GM19099 (cell line): ENCODE results near the gene KRTAP5-3.

Experiments used
- POLR2A ChIP-seq: IDR thresholded peaks from 3 replicates; pipeline ENCODE4 v1.6.1; 2011; ENCODE audit warnings: low read depth; ENCODE audit not compliant: insufficient read length; ENCODE audit errors: extremely low read depth

KRTAP5-3 gene

GRCh38 chr11:1648653-1649420 lies 40.6 kb upstream of the KRTAP5-3 start:
- TF ChIP-seq POLR2A, result no peak

- no peak for TF ChIP-seq POLR2A
These were observed 39.8 kb upstream of the KRTAP5-3 start for GRCh38 chr11:1647901-1648652.

GRCh38 chr11:1645357-1645821 lies 37.1 kb upstream of the KRTAP5-3 start:
- TF ChIP-seq POLR2A, result no peak

GRCh38 chr11:1644601-1645356 lies 36.5 kb upstream of the KRTAP5-3 start:
- no peak for TF ChIP-seq POLR2A

- TF ChIP-seq POLR2A, result no peak
These were observed 35.0 kb upstream of the KRTAP5-3 start for GRCh38 chr11:1643146-1643690.

GRCh38 chr11:1642288-1643145 lies 34.3 kb upstream of the KRTAP5-3 start:
- no peak for TF ChIP-seq POLR2A

GRCh38 chr11:1641096-1641495 lies 32.8 kb upstream of the KRTAP5-3 start:
- TF ChIP-seq POLR2A, result no peak

GRCh38 chr11:1640076-1640946 lies 32.0 kb upstream of the KRTAP5-3 start:
- no peak for TF ChIP-seq POLR2A

- no peak for TF ChIP-seq POLR2A
These were observed 31.4 kb upstream of the KRTAP5-3 start for GRCh38 chr11:1639666-1640065.

- TF ChIP-seq POLR2A, result no peak
These were observed 30.9 kb upstream of the KRTAP5-3 start for GRCh38 chr11:1639102-1639620.

- TF ChIP-seq POLR2A, result no peak
These were observed 30.1 kb upstream of the KRTAP5-3 start for GRCh38 chr11:1638344-1638743.

GRCh38 chr11:1637628-1638027 lies 29.4 kb upstream of the KRTAP5-3 start:
- no peak for TF ChIP-seq POLR2A

GRCh38 chr11:1636291-1636950 lies 28.2 kb upstream of the KRTAP5-3 start:
- TF ChIP-seq POLR2A, result no peak

GRCh38 chr11:1633864-1634263 lies 25.6 kb upstream of the KRTAP5-3 start:
- TF ChIP-seq POLR2A, result no peak
